Ectodermal cell (in vitro differentiated cells): Measurements from ENCODE around the gene NSF.
A peak's percentile ranks its signal among the peaks of the same experiment; 100 is the strongest.

Experiments used
- H3K27ac ChIP-seq: 2 replicates; pipeline ENCODE4 v1.7.0; 2013; ENCODE audit warnings: mild to moderate bottlenecking, low read depth, low read length; ENCODE audit not compliant: insufficient read depth, poor library complexity, severe bottlenecking
- H3K27me3 ChIP-seq: 2 replicates; pipeline ENCODE4 v1.7.0; 2013; ENCODE audit warnings: mild to moderate bottlenecking, low read length; ENCODE audit not compliant: insufficient read depth, control insufficient read depth, poor library complexity, severe bottlenecking
- H3K36me3 ChIP-seq: one replicate; pipeline ENCODE4 v1.7.0; 2013; ENCODE audit warnings: low read length; ENCODE audit not compliant: control insufficient read depth, insufficient read depth
- H3K4me1 ChIP-seq: one replicate; pipeline ENCODE4 v1.7.0; 2013; ENCODE audit warnings: low read length; ENCODE audit not compliant: control insufficient read depth, insufficient read depth
- H3K4me3 ChIP-seq: 2 replicates; pipeline ENCODE4 v1.7.0; 2013; ENCODE audit warnings: low read depth, low read length, control low read depth; ENCODE audit not compliant: insufficient read depth
- H3K9me3 ChIP-seq: 2 replicates; pipeline ENCODE4 v1.7.0; 2013; ENCODE audit warnings: mild to moderate bottlenecking, low read length, moderate library complexity; ENCODE audit not compliant: control insufficient read depth
- WGBS, 2 experiments: methylation state at CpG; one replicate each; pipeline ENCODE4 v1.1.7; 2013; ENCODE audit warnings: missing lambda C conversion rate in 2 of 2; 5-methylcytosine and 5-hydroxymethylcytosine counted together

Gene NSF

GRCh38 chr17:46772475-46773220, 182.2 kb downstream of the NSF start:
- H3K27ac ChIP-seq = no peak overlapping the region
- peak overlapping the region; percentile 45 for H3K4me3 ChIP-seq
- H3K9me3 ChIP-seq = no peaks in the 10 kb centered on the region
- peaks cover 58% of the 10 kb centered on the region for H3K27me3 ChIP-seq
- 3 to 4% methylated on average over 16 of the region's 16 CpGs for whole genome bisulfite sequencing, 2 experiments
- H3K36me3 ChIP-seq = no peaks in the 10 kb centered on the region
- H3K4me1 ChIP-seq = peaks cover 23% of the 10 kb centered on the region

- Histone ChIP-seq H3K9me3 (no peaks in the 10 kb centered on the region), H3K27ac (no peak overlapping the region), H3K36me3 (no peaks in the 10 kb centered on the region), H3K4me3 (no peak overlapping the region), H3K4me1 (peaks cover 25% of the 10 kb centered on the region), H3K27me3 (peaks cover 58% of the 10 kb centered on the region)
- 16 to 17% methylated on average over 6 of the region's 6 CpGs for WGBS, 2 experiments
Measured at GRCh38 chr17:46773221-46773605, 182.7 kb downstream of the NSF start.

- Histone ChIP-seq H3K4me3 (no peak overlapping the region), H3K27ac (no peak overlapping the region), H3K4me1 (peaks cover 30% of the 10 kb centered on the region), H3K9me3 (no peaks in the 10 kb centered on the region), H3K27me3 (peaks cover 60% of the 10 kb centered on the region), H3K36me3 (no peaks in the 10 kb centered on the region)
- WGBS, 2 experiments = 74 to 75% methylated on average over 15 of the region's 15 CpGs
Measured at GRCh38 chr17:46773676-46774075, 183.2 kb downstream of the NSF start.

GRCh38 chr17:46774108-46774737, 183.8 kb downstream of the NSF start:
- Histone ChIP-seq H3K4me1 (peaks cover 33% of the 10 kb centered on the region), H3K27me3 (peaks cover 63% of the 10 kb centered on the region), H3K9me3 (no peaks in the 10 kb centered on the region), H3K36me3 (no peaks in the 10 kb centered on the region), H3K27ac (no peak overlapping the region), H3K4me3 (no peak overlapping the region)
- WGBS, 2 experiments = 92 to 96% methylated on average over 10 of the region's 10 CpGs

GRCh38 chr17:46776298-46777005, 186.0 kb downstream of the NSF start:
- Histone ChIP-seq H3K4me3 (no peak overlapping the region), H3K36me3 (no peaks in the 10 kb centered on the region), H3K9me3 (no peaks in the 10 kb centered on the region), H3K4me1 (peaks cover 24% of the 10 kb centered on the region), H3K27ac (no peak overlapping the region), H3K27me3 (peaks cover 48% of the 10 kb centered on the region)
- WGBS, 2 experiments = 92 to 96% methylated on average over 12 of the region's 12 CpGs

GRCh38 chr17:46777943-46778915, 187.8 kb downstream of the NSF start:
- WGBS, 2 experiments = 83 to 85% methylated on average over 23 of the region's 23 CpGs
- Histone ChIP-seq H3K27me3 (peaks cover 35% of the 10 kb centered on the region), H3K36me3 (no peaks in the 10 kb centered on the region), H3K4me3 (no peak overlapping the region), H3K27ac (no peak overlapping the region), H3K4me1 (peaks cover 15% of the 10 kb centered on the region), H3K9me3 (no peaks in the 10 kb centered on the region)

GRCh38 chr17:46780003-46780373, 189.5 kb downstream of the NSF start:
- Histone ChIP-seq H3K36me3 (no peaks in the 10 kb centered on the region), H3K4me1 (peaks cover 10% of the 10 kb centered on the region), H3K27me3 (peaks cover 18% of the 10 kb centered on the region), H3K4me3 (no peak overlapping the region), H3K9me3 (no peaks in the 10 kb centered on the region), H3K27ac (no peak overlapping the region)
- 94% methylated on average over 5 of the region's 5 CpGs for WGBS, 2 experiments

GRCh38 chr17:46782250-46782953, 191.9 kb downstream of the NSF start:
- H3K4me3 ChIP-seq = no peak overlapping the region
- peaks cover 7% of the 10 kb centered on the region for H3K27me3 ChIP-seq
- H3K36me3 ChIP-seq = no peaks in the 10 kb centered on the region
- peaks cover 24% of the 10 kb centered on the region for H3K4me1 ChIP-seq
- 83 to 85% methylated on average over 9 of the region's 9 CpGs for WGBS, 2 experiments
- no peak overlapping the region for H3K27ac ChIP-seq
- H3K9me3 ChIP-seq = no peaks in the 10 kb centered on the region

GRCh38 chr17:46783031-46783593, 192.6 kb downstream of the NSF start:
- Histone ChIP-seq H3K36me3 (no peaks in the 10 kb centered on the region), H3K4me1 (peaks cover 23% of the 10 kb centered on the region), H3K27ac (no peak overlapping the region), H3K9me3 (no peaks in the 10 kb centered on the region), H3K4me3 (no peak overlapping the region), H3K27me3 (peaks cover 7% of the 10 kb centered on the region)
- WGBS, 2 experiments = 88 to 89% methylated on average over 7 of the region's 7 CpGs
